Adrenal gland (tissue), 5 donors: ENCODE data around the gene LINC01488.

Source experiments
- CTCF ChIP-seq, 6 experiments: fragments of 450-650 bp in 4 of 6; fragments of 200-600 bp in 2 of 6; sonication (generic) in 1 of 6; IDR thresholded peaks; 1 replicate in 5 of 6; 2 replicates in 1 of 6; pipeline versions ENCODE4 v1.5.1 to v1.8.0; 2016 to 2021; ENCODE audit warnings: antibody characterized with exemption in 6 of 6, mild to moderate bottlenecking in 2 of 6, moderate library complexity in 1 of 6
- POLR2A ChIP-seq, 2 donors: fragments of 450-650 bp; IDR thresholded peaks; one replicate each; pipeline ENCODE4 v1.6.1; 2017; ENCODE audit warnings: antibody characterized with exemption in 2 of 2, mild to moderate bottlenecking in 2 of 2, moderate library complexity in 1 of 2
- donor health status: DM: no; HTN: no; CAD: no.

- no peak for TF ChIP-seq CTCF (IDR thresholded peaks at IDR 0.05)
- no peak for TF ChIP-seq POLR2A (IDR thresholded peaks at IDR 0.05)
These were observed 13.8 kb upstream of the LINC01488 start for GRCh38 chr11:69467646-69468045.
